ENCODE results near the gene PLB1.
A peak's percentile ranks its signal among the peaks of the same experiment; 100 is the strongest.

PLB1 gene

DNA sequence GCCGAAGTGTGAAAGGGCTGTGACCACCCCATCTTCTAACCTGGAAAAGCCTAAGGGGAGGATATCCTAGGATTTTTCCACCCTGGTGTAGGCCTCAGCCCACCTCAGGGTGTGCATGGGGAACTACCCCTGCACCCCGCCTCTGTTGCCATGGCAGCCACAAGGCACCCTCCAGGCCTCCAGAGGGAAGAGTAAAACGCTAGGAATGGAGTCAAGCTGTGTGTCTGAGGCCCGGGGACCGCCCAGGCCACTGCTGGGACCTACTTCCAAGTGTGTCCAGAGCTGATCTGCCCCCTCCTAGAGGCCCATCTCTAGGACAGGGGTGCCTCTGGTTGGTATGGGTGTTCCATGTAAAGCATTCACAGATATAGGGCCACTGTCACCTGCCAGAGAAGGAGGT, 86.7 kb downstream of the PLB1 start:
- Histone ChIP-seq H3K9me2 (replicated peaks; ENCODE audit: low read depth, low read length) (no peaks in the 10 kb centered on the region), H3K4me2 (ENCODE audit: low read depth, low read length, poor library complexity, severe bottlenecking) (no peak overlapping the region)

DNA sequence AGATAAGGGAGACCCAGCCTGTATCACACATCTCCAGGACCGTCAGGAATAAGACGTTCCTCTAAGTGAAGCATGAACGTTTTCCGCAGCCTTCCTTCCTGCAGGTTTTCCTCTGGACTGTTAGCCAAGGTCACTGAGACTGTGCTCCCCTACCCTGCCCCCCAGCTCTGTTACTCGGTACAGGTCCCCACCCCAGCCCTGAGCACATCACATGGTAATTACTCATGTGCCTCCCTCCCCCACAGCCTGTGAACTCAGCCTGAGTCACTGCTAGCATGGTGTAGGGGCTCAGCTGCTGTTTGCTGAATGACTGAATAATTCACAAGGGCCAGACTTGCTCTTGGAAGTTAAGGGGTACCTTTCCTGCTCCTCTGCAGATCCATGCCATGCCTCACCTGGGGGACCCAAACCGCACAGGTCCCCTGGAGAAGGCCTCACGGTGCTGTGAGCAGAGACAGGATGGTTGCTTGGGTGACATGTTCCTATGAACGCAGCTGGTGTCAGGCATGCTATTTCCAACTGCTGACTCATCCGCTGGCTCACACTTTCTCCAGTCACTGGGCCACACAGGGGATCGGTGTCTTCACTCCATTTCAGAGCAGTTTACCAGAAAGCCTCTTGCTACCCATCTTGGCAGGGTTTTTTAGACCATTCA, 88.2 kb downstream of the PLB1 start:
- TF ChIP-seq EZH2phosphoT487 (IDR thresholded peaks at IDR 0.05; ENCODE audit: borderline replicate concordance) = no peak
- TF ChIP-seq, protein P1, sequence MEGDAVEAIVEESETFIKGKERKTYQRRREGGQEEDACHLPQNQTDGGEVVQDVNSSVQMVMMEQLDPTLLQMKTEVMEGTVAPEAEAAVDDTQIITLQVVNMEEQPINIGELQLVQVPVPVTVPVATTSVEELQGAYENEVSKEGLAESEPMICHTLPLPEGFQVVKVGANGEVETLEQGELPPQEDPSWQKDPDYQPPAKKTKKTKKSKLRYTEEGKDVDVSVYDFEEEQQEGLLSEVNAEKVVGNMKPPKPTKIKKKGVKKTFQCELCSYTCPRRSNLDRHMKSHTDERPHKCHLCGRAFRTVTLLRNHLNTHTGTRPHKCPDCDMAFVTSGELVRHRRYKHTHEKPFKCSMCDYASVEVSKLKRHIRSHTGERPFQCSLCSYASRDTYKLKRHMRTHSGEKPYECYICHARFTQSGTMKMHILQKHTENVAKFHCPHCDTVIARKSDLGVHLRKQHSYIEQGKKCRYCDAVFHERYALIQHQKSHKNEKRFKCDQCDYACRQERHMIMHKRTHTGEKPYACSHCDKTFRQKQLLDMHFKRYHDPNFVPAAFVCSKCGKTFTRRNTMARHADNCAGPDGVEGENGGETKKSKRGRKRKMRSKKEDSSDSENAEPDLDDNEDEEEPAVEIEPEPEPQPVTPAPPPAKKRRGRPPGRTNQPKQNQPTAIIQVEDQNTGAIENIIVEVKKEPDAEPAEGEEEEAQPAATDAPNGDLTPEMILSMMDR (conservative IDR thresholded peaks at IDR 0.05; ENCODE audit: low read length) = no peak
- H3K4me2 ChIP-seq (ENCODE audit: low read depth, low read length, poor library complexity, severe bottlenecking) = no peak overlapping the region
- H3F3A ChIP-seq (ENCODE audit: low read depth) = no peaks in the 10 kb centered on the region
- no peaks in the 10 kb centered on the region for H3K9me3 ChIP-seq (ENCODE audit: insufficient read depth, low read depth, low read length)
- peaks cover 17% of the 10 kb centered on the region for H3K4me1 ChIP-seq (ENCODE audit: insufficient read depth, low read length, poor library complexity, severe bottlenecking)
- H4K20me1 ChIP-seq (ENCODE audit: insufficient read depth, low read length, poor library complexity, severe bottlenecking) = no peaks in the 10 kb centered on the region
- no peaks in the 10 kb centered on the region for H3K79me2 ChIP-seq (ENCODE audit: insufficient read depth, low read length)
- H3K9me2 ChIP-seq (replicated peaks; ENCODE audit: low read depth, low read length) = no peaks in the 10 kb centered on the region
- no peak overlapping the region for H3K4me3 ChIP-seq (ENCODE audit: low read length, poor library complexity, severe bottlenecking)
- H3K27me3 ChIP-seq (ENCODE audit: insufficient read depth, low read length, poor library complexity, severe bottlenecking) = no peaks in the 10 kb centered on the region
- H3K36me3 ChIP-seq (ENCODE audit: insufficient read depth, low read length) = no peaks in the 10 kb centered on the region
- no peak overlapping the region for H2AFZ ChIP-seq (ENCODE audit: low read length)
- H3K9ac ChIP-seq (ENCODE audit: low read depth, low read length, poor library complexity, severe bottlenecking) = no peak overlapping the region

More for the DNA sequence above, 86.7 kb downstream of the PLB1 start:
- H3K9ac ChIP-seq (ENCODE audit: low read depth, low read length, poor library complexity, severe bottlenecking) = no peak overlapping the region
- no peaks in the 10 kb centered on the region for H4K20me1 ChIP-seq (ENCODE audit: insufficient read depth, low read length, poor library complexity, severe bottlenecking)
- peaks cover 13% of the 10 kb centered on the region for H3K4me1 ChIP-seq (ENCODE audit: insufficient read depth, low read length, poor library complexity, severe bottlenecking)
- no peaks in the 10 kb centered on the region for H3K79me2 ChIP-seq (ENCODE audit: insufficient read depth, low read length)
- TF ChIP-seq, protein P1 (conservative IDR thresholded peaks at IDR 0.05; ENCODE audit: low read length) = no peak
- TF ChIP-seq EZH2phosphoT487 (IDR thresholded peaks at IDR 0.05; ENCODE audit: borderline replicate concordance) = no peak
- no peaks in the 10 kb centered on the region for H3K36me3 ChIP-seq (ENCODE audit: insufficient read depth, low read length)
- H3K27me3 ChIP-seq (ENCODE audit: insufficient read depth, low read length, poor library complexity, severe bottlenecking) = no peaks in the 10 kb centered on the region
- no peaks in the 10 kb centered on the region for H3K9me3 ChIP-seq (ENCODE audit: insufficient read depth, low read depth, low read length)
- H3K4me3 ChIP-seq (ENCODE audit: low read length, poor library complexity, severe bottlenecking) = no peak overlapping the region
- H3F3A ChIP-seq (ENCODE audit: low read depth) = no peaks in the 10 kb centered on the region
- H2AFZ ChIP-seq (ENCODE audit: low read length) = no peak overlapping the region

DNA sequence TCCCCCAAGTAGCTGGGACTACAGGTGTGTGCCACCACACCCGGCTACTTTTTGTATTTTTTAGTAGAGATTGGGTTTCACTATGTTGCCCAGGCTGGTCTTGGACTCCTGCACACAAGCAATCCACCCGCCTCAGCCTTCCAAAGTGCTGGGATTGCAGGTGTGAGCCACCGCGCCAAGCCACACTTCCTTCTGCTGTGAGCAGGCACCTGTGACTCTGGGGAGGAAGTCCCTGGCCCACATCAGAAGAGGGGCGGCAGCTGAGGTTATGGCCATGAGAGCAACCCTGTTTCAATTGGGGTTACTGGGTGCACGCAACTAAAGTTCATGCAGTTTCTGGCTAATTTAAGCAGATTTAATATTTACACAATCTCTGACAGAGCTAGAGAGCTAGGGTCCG, 91.0 kb downstream of the PLB1 start:
- H3K4me1 ChIP-seq (ENCODE audit: insufficient read depth, low read length, poor library complexity, severe bottlenecking) = peaks cover 17% of the 10 kb centered on the region
- TF ChIP-seq, protein P1 (conservative IDR thresholded peaks at IDR 0.05; ENCODE audit: low read length) = no peak
- TF ChIP-seq EZH2phosphoT487 (IDR thresholded peaks at IDR 0.05; ENCODE audit: borderline replicate concordance) = no peak

More for the DNA sequence above, 91.0 kb downstream of the PLB1 start:
- H3K27me3 ChIP-seq (ENCODE audit: insufficient read depth, low read length, poor library complexity, severe bottlenecking) = no peaks in the 10 kb centered on the region
- H3K4me3 ChIP-seq (ENCODE audit: low read length, poor library complexity, severe bottlenecking) = no peak overlapping the region
- no peaks in the 10 kb centered on the region for H3K9me3 ChIP-seq (ENCODE audit: insufficient read depth, low read depth, low read length)
- H3F3A ChIP-seq (ENCODE audit: low read depth) = no peaks in the 10 kb centered on the region
- peak overlapping the region; percentile 38 for H3K4me2 ChIP-seq (ENCODE audit: low read depth, low read length, poor library complexity, severe bottlenecking)
- no peaks in the 10 kb centered on the region for H4K20me1 ChIP-seq (ENCODE audit: insufficient read depth, low read length, poor library complexity, severe bottlenecking)
- H3K36me3 ChIP-seq (ENCODE audit: insufficient read depth, low read length) = no peaks in the 10 kb centered on the region
- no peaks in the 10 kb centered on the region for H3K79me2 ChIP-seq (ENCODE audit: insufficient read depth, low read length)
- H2AFZ ChIP-seq (ENCODE audit: low read length) = no peak overlapping the region
- H3K9me2 ChIP-seq (replicated peaks; ENCODE audit: low read depth, low read length) = no peaks in the 10 kb centered on the region
- H3K9ac ChIP-seq (ENCODE audit: low read depth, low read length, poor library complexity, severe bottlenecking) = no peak overlapping the region
